H9 (cell line): ENCODE data around the gene LZTR1. TPM values are rescaled to one million over a fixed set of nuclear protein-coding genes. Genes with fewer than 3 reads are reported as not detected.

Experiments used
- DNase-seq: peaks from one replicate; pipeline ENCODE4 v3.0.0-alpha.2; 2017
- H2AFZ ChIP-seq: one replicate; pipeline ENCODE4 v1.6.1; 2013; ENCODE audit warnings: mild to moderate bottlenecking, low read length, control low read depth, moderate library complexity
- H2AK5ac ChIP-seq: 2 replicates; pipeline ENCODE4 v1.6.1; 2013; ENCODE audit warnings: low read length, control low read depth, mixed read lengths; ENCODE audit not compliant: insufficient read length
- H2BK120ac ChIP-seq: one replicate; pipeline ENCODE4 v1.6.1; 2013; ENCODE audit warnings: low read depth, mild to moderate bottlenecking, low read length, control low read depth, inconsistent platforms; ENCODE audit not compliant: poor library complexity, severe bottlenecking
- H2BK12ac ChIP-seq: 2 replicates; pipeline ENCODE4 v1.6.1; 2013; ENCODE audit warnings: low read length, control low read depth, mixed read lengths, low read depth; ENCODE audit not compliant: insufficient read length
- H2BK15ac ChIP-seq: 2 replicates; pipeline ENCODE4 v1.6.1; 2013; ENCODE audit warnings: low read depth, low read length, control low read depth
- H2BK20ac ChIP-seq: one replicate; pipeline ENCODE4 v1.6.1; 2013; ENCODE audit warnings: low read depth, mild to moderate bottlenecking, low read length, control low read depth, inconsistent platforms; ENCODE audit not compliant: poor library complexity, severe bottlenecking
- H2BK5ac ChIP-seq: 2 replicates; pipeline ENCODE4 v1.6.1; 2013; ENCODE audit warnings: low read length, control low read depth, mixed read lengths; ENCODE audit not compliant: insufficient read length
- H3K14ac ChIP-seq: 2 replicates; pipeline ENCODE4 v1.6.1; 2013; ENCODE audit warnings: low read length, control low read depth; ENCODE audit not compliant: insufficient read depth
- H3K18ac ChIP-seq: 2 replicates; pipeline ENCODE4 v1.6.1; 2013; ENCODE audit warnings: low read depth, mild to moderate bottlenecking, mixed read lengths, low read length, control low read depth; ENCODE audit not compliant: insufficient read length
- H3K23ac ChIP-seq: 2 replicates; pipeline ENCODE4 v1.6.1; 2013; ENCODE audit warnings: low read length, control low read depth, mixed read lengths, low read depth; ENCODE audit not compliant: insufficient read length
- H3K23me2 ChIP-seq: 2 replicates; pipeline ENCODE4 v1.6.1; 2013; ENCODE audit warnings: low read depth, mild to moderate bottlenecking, mixed read lengths, low read length, control low read depth; ENCODE audit not compliant: insufficient read length, poor library complexity, severe bottlenecking
- H3K27ac ChIP-seq: 2 replicates; pipeline ENCODE4 v1.5.1; 2013; ENCODE audit warnings: low read length, control low read depth, mixed read lengths, low read depth; ENCODE audit not compliant: insufficient read length
- H3K27me3 ChIP-seq: 2 replicates; pipeline ENCODE4 v1.6.1; 2013; ENCODE audit warnings: low read length, control low read depth, inconsistent platforms; ENCODE audit not compliant: insufficient read depth
- H3K4ac ChIP-seq: 2 replicates; pipeline ENCODE4 v1.6.1; 2013; ENCODE audit warnings: low read depth, mild to moderate bottlenecking, control low read depth, inconsistent platforms, low read length, moderate library complexity
- H3K4me1 ChIP-seq: 2 replicates; pipeline ENCODE4 v1.6.1; 2013; ENCODE audit warnings: low read length, control low read depth, inconsistent platforms; ENCODE audit not compliant: insufficient read depth
- H3K4me2 ChIP-seq: 2 replicates; pipeline ENCODE4 v1.6.1; 2013; ENCODE audit warnings: low read length, control low read depth, mixed read lengths; ENCODE audit not compliant: insufficient read length, insufficient read depth
- H3K56ac ChIP-seq: 2 replicates; pipeline ENCODE4 v1.6.1; 2013; ENCODE audit warnings: low read depth, mild to moderate bottlenecking, mixed read lengths, low read length, control low read depth; ENCODE audit not compliant: insufficient read length
- H3K79me1 ChIP-seq: 2 replicates; pipeline ENCODE4 v1.6.1; 2013; ENCODE audit warnings: low read depth, mild to moderate bottlenecking, moderate library complexity, low read length, control low read depth, inconsistent platforms; ENCODE audit not compliant: insufficient read depth, poor library complexity, severe bottlenecking
- H3K79me2 ChIP-seq: 2 replicates; pipeline ENCODE4 v1.6.1; 2013; ENCODE audit warnings: low read length, control low read depth, inconsistent platforms; ENCODE audit not compliant: insufficient read depth
- H3K9ac ChIP-seq: 2 replicates; pipeline ENCODE4 v1.6.1; 2013; ENCODE audit warnings: low read length, control low read depth, mixed read lengths; ENCODE audit not compliant: insufficient read length; ENCODE audit errors: extremely low read depth
- H3K9me3 ChIP-seq: one replicate; pipeline ENCODE4 v1.6.1; 2013; ENCODE audit warnings: low read depth, low read length, inconsistent platforms; ENCODE audit not compliant: control insufficient read depth
- H3T11ph ChIP-seq: one replicate; pipeline ENCODE4 v1.6.1; 2013; ENCODE audit warnings: mild to moderate bottlenecking, low read length, control low read depth, inconsistent platforms
- H4K20me1 ChIP-seq: one replicate; pipeline ENCODE4 v1.6.1; 2013; ENCODE audit not compliant: control insufficient read depth, insufficient read length, insufficient read depth
- H4K5ac ChIP-seq: 2 replicates; pipeline ENCODE4 v1.6.1; 2013; ENCODE audit warnings: low read depth, mild to moderate bottlenecking, mixed read lengths, low read length, control low read depth; ENCODE audit not compliant: insufficient read length
- H4K8ac ChIP-seq: replicated peaks from 2 replicates; pipeline ENCODE4 v1.6.1; 2013; ENCODE audit warnings: low read length, control low read depth, mixed read lengths, low read depth; ENCODE audit not compliant: insufficient read length
- H4K91ac ChIP-seq: 2 replicates; pipeline ENCODE4 v1.6.1; 2013; ENCODE audit warnings: low read depth, mild to moderate bottlenecking, moderate library complexity, mixed read lengths, low read length, control low read depth; ENCODE audit not compliant: insufficient read length
- H3K27ac Mint-ChIP-seq, 3 experiments: 2 replicates in 2 of 3; 3 replicates in 1 of 3; pipeline ENCODE4 v1.8.0; 2020 to 2021; ENCODE audit warnings: mixed read lengths in 3 of 3, mild to moderate bottlenecking in 1 of 3, moderate library complexity in 1 of 3
- H3K27me3 Mint-ChIP-seq: 2 replicates; pipeline ENCODE4 v1.8.0; 2021; ENCODE audit warnings: low read depth, mild to moderate bottlenecking, moderate library complexity, mixed read lengths
- H3K36me3 Mint-ChIP-seq, 3 experiments: 2 replicates in 2 of 3; 3 replicates in 1 of 3; pipeline ENCODE4 v1.8.0; 2020 to 2021; ENCODE audit warnings: low read depth in 3 of 3, mixed read lengths in 3 of 3; ENCODE audit not compliant: insufficient read depth in 1 of 3
- H3K4me1 Mint-ChIP-seq, 2 experiments: 2 replicates each; pipeline ENCODE4 v1.8.0; 2020; ENCODE audit warnings: mixed read lengths in 2 of 2
- H3K4me3 Mint-ChIP-seq, 2 experiments: 2 replicates in 1 of 2; 3 replicates in 1 of 2; pipeline ENCODE4 v1.8.0; 2020 to 2021; ENCODE audit warnings: mild to moderate bottlenecking in 2 of 2, mixed read lengths in 2 of 2, moderate library complexity in 1 of 2
- H3K9me3 Mint-ChIP-seq, 2 experiments: 2 replicates in 1 of 2; 3 replicates in 1 of 2; pipeline ENCODE4 v1.8.0; 2020; ENCODE audit warnings: mild to moderate bottlenecking in 2 of 2, mixed read lengths in 2 of 2, moderate library complexity in 1 of 2
- WGBS: extraction: QIAGEN DNeasy Blood & Tissue Kit; methylation state at CpG from one replicate; pipeline ENCODE4 v1.1.7; 2013; ENCODE audit warnings: missing lambda C conversion rate, low lambda C conversion rate, mixed read lengths; ENCODE audit not compliant: insufficient read length; ENCODE audit errors: extremely low coverage; 5-methylcytosine and 5-hydroxymethylcytosine counted together
- total RNA-seq: library from RNA; stranded (reverse); gene quantifications from 2 replicates; pipeline ENCODE4 v1.2.1, GENCODE V29; 2021
- TF ChIP-seq, protein P1 (sequence below): fragments of 200-600 bp; sonication (generic); conservative IDR thresholded peaks from 3 replicates; pipeline ENCODE4 v1.8.0; 2021; ENCODE audit warnings: antibody characterized with exemption, mild to moderate bottlenecking

LZTR1 gene
- total RNA-seq, 1 experiment from 2014 or later: 47.0 TPM

DNA sequence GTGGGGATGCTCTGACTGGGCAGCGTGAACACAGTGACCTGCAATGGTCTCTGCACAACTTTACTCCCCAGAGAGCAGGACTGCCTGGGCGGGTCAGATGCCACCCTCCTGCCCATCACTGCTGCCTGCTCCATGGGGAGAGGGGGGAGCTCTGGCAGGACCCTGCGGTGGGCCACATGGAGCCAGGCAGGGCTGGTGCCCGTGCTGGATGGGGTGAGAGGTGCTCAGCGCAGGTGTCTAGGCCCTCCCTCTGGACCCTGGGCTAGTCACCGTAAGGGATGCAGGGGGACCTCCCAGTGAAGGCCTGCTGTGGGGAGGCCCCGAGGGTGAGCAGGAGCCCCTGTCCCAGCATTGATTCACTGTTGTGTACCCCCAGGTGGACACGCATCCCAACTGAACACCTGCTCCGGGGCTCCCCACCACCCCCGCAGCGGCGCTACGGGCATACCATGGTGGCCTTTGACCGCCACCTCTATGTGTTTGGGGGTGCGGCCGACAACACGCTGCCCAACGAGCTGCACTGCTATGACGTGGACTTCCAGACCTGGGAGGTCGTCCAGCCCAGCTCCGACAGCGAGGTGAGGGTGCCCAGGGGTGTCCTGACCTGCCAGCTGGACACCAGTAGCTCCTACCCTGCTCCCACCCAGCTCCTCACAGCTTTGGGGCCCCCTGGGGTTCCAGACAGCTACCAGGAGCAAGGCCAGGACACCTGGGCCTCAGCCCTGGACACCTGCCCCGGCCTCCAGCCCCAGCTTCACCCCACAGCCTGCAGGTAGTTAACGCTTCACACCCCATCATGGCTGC, 9.4 kb downstream of the LZTR1 start:
- no peak for DNase-seq
- H3K27ac Mint-ChIP-seq: no peak overlapping the region
- Histone ChIP-seq H3K4me2 (no peak overlapping the region), H3K4ac (no peak overlapping the region), H2BK5ac (no peak overlapping the region), H2BK20ac (no peak overlapping the region), H2BK120ac (no peak overlapping the region), H3T11ph (no peak overlapping the region), H4K8ac (no peak overlapping the region), H3K23me2 (no peaks in the 10 kb centered on the region), H3K9ac (no peak overlapping the region), H3K27ac (no peak overlapping the region), H3K9me3 (no peaks in the 10 kb centered on the region), H3K27me3 (no peaks in the 10 kb centered on the region), H4K91ac (no peak overlapping the region), H3K18ac (no peak overlapping the region), H3K4me1 (no peaks in the 10 kb centered on the region), H3K56ac (no peak overlapping the region), H3K23ac (no peak overlapping the region), H3K14ac (no peak overlapping the region), H2AK5ac (no peak overlapping the region), H4K5ac (no peak overlapping the region), H2AFZ (no peak overlapping the region), H3K79me1 (no peaks in the 10 kb centered on the region), H2BK15ac (no peak overlapping the region), H2BK12ac (no peak overlapping the region), H3K79me2 (no peaks in the 10 kb centered on the region), H4K20me1 (no peaks in the 10 kb centered on the region)
- TF ChIP-seq, protein P1, sequence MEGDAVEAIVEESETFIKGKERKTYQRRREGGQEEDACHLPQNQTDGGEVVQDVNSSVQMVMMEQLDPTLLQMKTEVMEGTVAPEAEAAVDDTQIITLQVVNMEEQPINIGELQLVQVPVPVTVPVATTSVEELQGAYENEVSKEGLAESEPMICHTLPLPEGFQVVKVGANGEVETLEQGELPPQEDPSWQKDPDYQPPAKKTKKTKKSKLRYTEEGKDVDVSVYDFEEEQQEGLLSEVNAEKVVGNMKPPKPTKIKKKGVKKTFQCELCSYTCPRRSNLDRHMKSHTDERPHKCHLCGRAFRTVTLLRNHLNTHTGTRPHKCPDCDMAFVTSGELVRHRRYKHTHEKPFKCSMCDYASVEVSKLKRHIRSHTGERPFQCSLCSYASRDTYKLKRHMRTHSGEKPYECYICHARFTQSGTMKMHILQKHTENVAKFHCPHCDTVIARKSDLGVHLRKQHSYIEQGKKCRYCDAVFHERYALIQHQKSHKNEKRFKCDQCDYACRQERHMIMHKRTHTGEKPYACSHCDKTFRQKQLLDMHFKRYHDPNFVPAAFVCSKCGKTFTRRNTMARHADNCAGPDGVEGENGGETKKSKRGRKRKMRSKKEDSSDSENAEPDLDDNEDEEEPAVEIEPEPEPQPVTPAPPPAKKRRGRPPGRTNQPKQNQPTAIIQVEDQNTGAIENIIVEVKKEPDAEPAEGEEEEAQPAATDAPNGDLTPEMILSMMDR: no peak
- H3K27me3 Mint-ChIP-seq: no peaks in the 10 kb centered on the region
- no CpG with 5 or more reads among the region's 24 CpGs for WGBS
- H3K4me1 Mint-ChIP-seq: 0 out of 4 replicates have a peak, but pooled peaks cover 0 to 2% of the 10 kb centered on the region in 2 experiments
- H3K4me3 Mint-ChIP-seq: no peak overlapping the region
- peaks cover 2 to 32% (median 15%) of the 10 kb centered on the region in 3 experiments for H3K36me3 Mint-ChIP-seq
- H3K9me3 Mint-ChIP-seq: no peaks in the 10 kb centered on the region
